Spinal cord (tissue), 10 donors: Measurements from ENCODE around the gene FHDC1. TPM values are rescaled to one million over a fixed set of nuclear protein-coding genes. Genes with fewer than 3 reads are reported as not detected.

Source experiments
- DNase-seq, 6 donors: peaks; one replicate each; pipeline versions ENCODE4 v3.0.0 to v3.0.0-alpha.2; 2013 to 2015; ENCODE audit warnings: low spot score in 6 of 6, low read depth in 4 of 6
- H3K27ac ChIP-seq: one replicate; pipeline ENCODE4 v1.5.1; 2013; ENCODE audit warnings: low read depth, low read length, control low read depth
- H3K27me3 ChIP-seq: one replicate; pipeline ENCODE4 v1.6.1; 2013; ENCODE audit warnings: low read length; ENCODE audit not compliant: control insufficient read depth, insufficient read depth
- H3K36me3 ChIP-seq: one replicate; pipeline ENCODE4 v1.6.1; 2013; ENCODE audit warnings: low read length; ENCODE audit not compliant: control insufficient read depth, insufficient read depth
- H3K4me1 ChIP-seq: one replicate; pipeline ENCODE4 v1.6.1; 2013; ENCODE audit warnings: low read length; ENCODE audit not compliant: control insufficient read depth, insufficient read depth
- H3K4me3 ChIP-seq: one replicate; pipeline ENCODE4 v1.5.1; 2013; ENCODE audit warnings: low read depth, low read length, control low read depth
- H3K9me3 ChIP-seq: one replicate; pipeline ENCODE4 v1.6.1; 2013; ENCODE audit warnings: low read length; ENCODE audit not compliant: control insufficient read depth, insufficient read depth
- WGBS: methylation state at CpG from one replicate; pipeline ENCODE4 v1.1.5; 2013; ENCODE audit warnings: missing lambda C conversion rate; ENCODE audit not compliant: insufficient coverage; 5-methylcytosine and 5-hydroxymethylcytosine counted together
- polyA plus RNA-seq, 2 donors: library from polyadenylated mRNA; unstranded; fragments of 120-200 nt; gene quantifications; one replicate each; pipeline ENCODE4 v1.2.1, GENCODE V29; 2013; ENCODE audit not compliant: insufficient read length in 2 of 2
- total RNA-seq, 2 donors: library from RNA; depleted of rRNA in 1 of 2; stranded (reverse); fragments of 120-200 nt in 1 of 2; fragments of >200 nt in 1 of 2; gene quantifications; one replicate each; pipeline versions ENCODE4 v1.2.3 to v1.2.4, GENCODE V29; 2013 to 2014
- donor health status: healthy.

FHDC1 gene
- total and polyA plus RNA-seq, 4 donors: 2.5 to 8.1 (median 5.9) TPM

- Histone ChIP-seq H3K9me3 (no peaks in the 10 kb centered on the region), H3K4me1 (peaks cover 12% of the 10 kb centered on the region), H3K36me3 (no peaks in the 10 kb centered on the region), H3K4me3 (no peak overlapping the region), H3K27me3 (no peaks in the 10 kb centered on the region), H3K27ac (no peak overlapping the region)
- DNase-seq: no peak
- WGBS: 89% methylated on average over 16 of the region's 17 CpGs
These were observed 61.8 kb downstream of the FHDC1 start for GRCh38 chr4:152997771-152998487.

GRCh38 chr4:152998861-152999260 is 62.7 kb downstream of the FHDC1 start:
- 83% methylated on average over 4 of the region's 12 CpGs for WGBS
- Histone ChIP-seq H3K4me3 (no peak overlapping the region), H3K4me1 (peaks cover 12% of the 10 kb centered on the region), H3K36me3 (no peaks in the 10 kb centered on the region), H3K27me3 (no peaks in the 10 kb centered on the region), H3K27ac (no peak overlapping the region), H3K9me3 (no peaks in the 10 kb centered on the region)
- no peak for DNase-seq

DNA sequence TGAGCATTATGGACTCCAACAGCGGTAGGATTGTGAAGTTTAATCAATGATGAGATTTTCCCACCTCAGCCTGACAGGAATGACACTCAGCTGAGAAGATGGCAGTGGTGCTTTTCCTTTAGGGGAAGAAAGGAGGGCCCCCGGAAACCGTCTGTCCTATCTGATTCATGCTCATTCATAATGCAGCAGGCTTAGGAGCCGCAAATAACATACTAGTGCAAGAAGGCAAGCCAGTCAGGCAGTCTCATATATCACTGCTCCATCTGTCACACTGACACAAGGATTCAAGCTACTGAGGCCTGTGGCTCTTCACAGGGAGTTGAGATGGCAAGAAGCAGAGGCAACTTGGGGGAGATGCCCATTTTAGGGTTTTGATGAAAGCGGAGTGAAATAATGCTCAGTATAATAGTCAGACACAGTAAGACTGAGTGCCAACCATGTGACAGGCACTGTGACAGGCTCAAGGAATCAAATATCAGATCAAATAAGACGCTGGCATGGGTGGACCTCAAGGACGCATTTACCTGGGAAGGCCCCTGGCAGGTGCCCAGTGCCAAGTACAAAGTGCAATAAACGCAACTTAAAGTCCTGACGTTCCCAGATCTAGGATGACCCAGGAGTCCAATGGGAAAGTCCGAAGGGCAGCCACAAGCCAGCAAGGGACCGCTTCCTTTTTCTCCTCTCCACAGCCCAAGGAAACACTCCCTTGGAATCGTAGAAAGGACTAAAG is 63.4 kb downstream of the FHDC1 start:
- H3K9me3 ChIP-seq: no peaks in the 10 kb centered on the region
- 81% methylated on average over 8 of the region's 12 CpGs for WGBS
- H3K4me1 ChIP-seq: peaks cover 12% of the 10 kb centered on the region
- H3K4me3 ChIP-seq: no peak overlapping the region
- peak in 2 of 6 donors; percentile 56 to 80 for DNase-seq
- H3K27me3 ChIP-seq: no peaks in the 10 kb centered on the region
- no peak overlapping the region for H3K27ac ChIP-seq
- no peaks in the 10 kb centered on the region for H3K36me3 ChIP-seq

- WGBS: no CpG with 5 or more reads among the region's 1 CpG
- no peak overlapping the region for H3K4me3 ChIP-seq
- H3K27ac ChIP-seq: no peak overlapping the region
- peaks cover 12% of the 10 kb centered on the region for H3K4me1 ChIP-seq
- H3K27me3 ChIP-seq: no peaks in the 10 kb centered on the region
- no peaks in the 10 kb centered on the region for H3K36me3 ChIP-seq
- H3K9me3 ChIP-seq: no peaks in the 10 kb centered on the region
- DNase-seq: peak in 1 of 6 donors; percentile 47
These were observed 63.9 kb downstream of the FHDC1 start for GRCh38 chr4:153000076-153000420.

- no peaks in the 10 kb centered on the region for H3K9me3 ChIP-seq
- no peak overlapping the region for H3K4me3 ChIP-seq
- H3K36me3 ChIP-seq: no peaks in the 10 kb centered on the region
- DNase-seq: no peak
- no peak overlapping the region for H3K27ac ChIP-seq
- H3K4me1 ChIP-seq: peaks cover 7% of the 10 kb centered on the region
- no peaks in the 10 kb centered on the region for H3K27me3 ChIP-seq
- 79% methylated on average over 5 of the region's 5 CpGs for WGBS
These were observed 65.5 kb downstream of the FHDC1 start for GRCh38 chr4:153001626-153002025.

GRCh38 chr4:153002110-153002509 is 66.0 kb downstream of the FHDC1 start:
- WGBS: no CpG with 5 or more reads among the region's 2 CpGs

DNA sequence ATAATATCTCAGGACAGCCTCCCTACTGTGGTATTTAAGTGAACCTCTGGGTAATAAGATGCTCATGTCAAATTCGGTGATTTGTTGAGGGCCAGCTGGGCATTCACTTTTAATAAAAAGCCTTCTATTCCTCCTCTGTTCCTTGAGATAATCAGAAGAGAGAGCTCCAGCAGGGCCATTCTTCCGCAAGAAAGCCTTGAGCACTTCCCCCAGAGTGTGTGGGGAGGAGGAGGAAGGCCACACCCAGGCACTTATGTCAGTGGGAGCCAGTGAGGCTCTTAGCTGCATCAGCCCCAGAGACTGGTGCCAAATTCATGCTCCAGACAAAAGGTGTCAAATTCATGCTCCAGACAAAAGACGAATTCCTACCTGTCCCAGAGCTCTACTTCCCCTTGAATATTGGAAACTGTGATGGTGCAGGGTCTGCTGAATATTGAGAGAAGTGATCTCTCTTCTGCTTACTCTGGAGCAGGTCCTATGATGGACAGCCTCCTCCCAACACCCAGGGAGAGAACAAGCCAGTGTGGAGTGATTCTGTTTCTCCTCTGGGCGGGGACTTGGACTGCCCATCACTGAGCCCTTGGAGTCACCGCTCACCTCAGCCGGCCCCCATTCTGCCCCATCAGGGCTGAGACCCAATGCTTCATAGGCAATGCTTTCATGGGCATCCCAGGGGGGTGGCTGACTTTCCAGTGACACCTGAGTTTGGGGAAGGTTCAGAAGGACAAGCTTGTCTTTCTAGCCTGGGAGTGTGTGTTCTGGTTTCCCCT is 68.1 kb downstream of the FHDC1 start:
- 66% methylated on average over 3 of the region's 6 CpGs for WGBS
- no peaks in the 10 kb centered on the region for H3K27me3 ChIP-seq

More at GRCh38 chr4:153002110-153002509, 66.0 kb downstream of the FHDC1 start:
- Histone ChIP-seq H3K27ac (no peak overlapping the region), H3K4me1 (peaks cover 5% of the 10 kb centered on the region), H3K9me3 (no peaks in the 10 kb centered on the region), H3K4me3 (no peak overlapping the region), H3K27me3 (no peaks in the 10 kb centered on the region), H3K36me3 (no peaks in the 10 kb centered on the region)
- DNase-seq: no peak

DNA sequence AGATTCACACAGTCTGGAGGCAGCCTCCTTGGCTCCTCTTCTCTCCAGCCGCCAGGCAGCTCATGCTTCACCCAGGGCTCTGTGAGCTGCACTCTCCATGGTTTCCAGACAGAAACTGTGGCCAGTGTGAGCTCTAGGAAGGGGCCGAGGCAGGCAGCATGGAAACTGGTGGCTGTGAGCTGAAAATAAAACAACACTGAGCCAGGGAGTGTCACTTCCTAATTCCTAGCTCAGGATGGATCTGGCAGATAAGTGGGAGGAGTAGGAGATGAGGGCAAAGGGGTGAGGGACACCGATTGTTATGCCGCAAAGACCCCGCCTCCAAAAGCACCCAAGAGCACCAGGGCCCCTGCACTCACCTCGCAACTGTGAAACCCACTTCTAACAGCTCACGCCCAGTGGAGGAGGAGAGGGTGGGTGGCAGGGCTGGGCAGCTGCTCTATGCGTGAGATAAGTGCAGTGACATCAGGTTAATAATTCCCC is 69.8 kb downstream of the FHDC1 start:
- Histone ChIP-seq H3K27me3 (no peaks in the 10 kb centered on the region), H3K9me3 (no peaks in the 10 kb centered on the region), H3K27ac (no peak overlapping the region), H3K4me3 (no peak overlapping the region), H3K4me1 (peaks cover 5% of the 10 kb centered on the region), H3K36me3 (no peaks in the 10 kb centered on the region)
- 47% methylated on average over 2 of the region's 8 CpGs for WGBS
- DNase-seq: no peak

More for the DNA sequence above, 68.1 kb downstream of the FHDC1 start:
- no peak overlapping the region for H3K4me3 ChIP-seq
- DNase-seq: no peak
- peaks cover 5% of the 10 kb centered on the region for H3K4me1 ChIP-seq
- H3K27ac ChIP-seq: no peak overlapping the region
- no peaks in the 10 kb centered on the region for H3K9me3 ChIP-seq
- H3K36me3 ChIP-seq: no peaks in the 10 kb centered on the region

- Histone ChIP-seq H3K36me3 (no peaks in the 10 kb centered on the region), H3K4me1 (peaks cover 5% of the 10 kb centered on the region), H3K9me3 (peaks cover 3% of the 10 kb centered on the region), H3K4me3 (no peak overlapping the region), H3K27ac (no peak overlapping the region), H3K27me3 (no peaks in the 10 kb centered on the region)
- no peak for DNase-seq
- WGBS: 86% methylated on average over 6 of the region's 15 CpGs
These were observed 72.6 kb downstream of the FHDC1 start for GRCh38 chr4:153008578-153009199.
